ENCODE results near the gene PLAAT5.

DNA sequence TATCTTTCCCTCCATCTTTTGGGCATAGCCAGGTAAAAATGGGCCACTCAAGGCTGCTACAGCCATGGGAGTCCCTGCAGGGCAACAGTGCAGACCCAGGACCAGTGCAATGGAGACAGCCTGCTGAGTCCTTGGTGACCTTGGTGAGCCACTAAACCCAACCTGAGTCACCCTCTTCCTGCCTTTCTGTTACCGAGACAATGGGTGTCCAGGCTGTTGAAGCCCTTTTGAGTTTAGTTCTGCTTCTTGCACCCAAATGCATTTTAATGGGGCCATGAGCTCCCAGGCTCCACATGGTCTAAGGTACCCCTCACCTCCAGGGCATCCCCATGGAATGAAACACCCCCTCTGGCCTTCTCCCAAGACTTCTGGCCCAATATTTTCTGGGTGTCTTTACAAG lies 44.8 kb upstream of the PLAAT5 start:
- no peak for TF ChIP-seq FOXA1 (IDR thresholded peaks at IDR 0.05)
- no peak for TF ChIP-seq BHLHE40 (IDR thresholded peaks at IDR 0.05; ENCODE audit: borderline replicate concordance)
- no peak for TF ChIP-seq SUZ12 (IDR thresholded peaks at IDR 0.05)
- TF ChIP-seq NFRKB (IDR thresholded peaks at IDR 0.05) = no peak
- TF ChIP-seq ZNF384 (IDR thresholded peaks at IDR 0.05) = no peak
- no peak for TF ChIP-seq TARDBP (IDR thresholded peaks at IDR 0.05)
- no peak for TF ChIP-seq FOXK2 (IDR thresholded peaks at IDR 0.05)
- no peak for TF ChIP-seq PKNOX1 (IDR thresholded peaks at IDR 0.05)
- TF ChIP-seq HDGF (IDR thresholded peaks at IDR 0.05; ENCODE audit: borderline replicate concordance) = no peak
- TF ChIP-seq SP1 (IDR thresholded peaks at IDR 0.05) = no peak

All from HEK293T (cell line).